IMR-90 (cell line): ENCODE results near the gene LHFPL6. TPM values are rescaled to one million over a fixed set of nuclear protein-coding genes. Genes with fewer than 3 reads are reported as not detected.

Experiments used
- ATAC-seq: fragments of 200-7000 bp; cut with Tn5 transposase; 2 replicates; pipeline ENCODE4 v1.9.1; 2020; ENCODE audit warnings: low read depth, mild to moderate bottlenecking, moderate library complexity
- BruUV-seq: library from RNA; stranded (reverse); fragments of 400-500 nt; replicated peaks from 2 replicates; lab custom pipeline; 2021; lab: Mats Ljungman, UMichigan
- CTCF ChIA-PET: fragments of 300-600 bp; formaldehyde crosslinking; extraction: SDS; loops from one replicate; lab custom pipeline; 2021; ENCODE audit warnings: antibody characterized with exemption; lab: Yijun Ruan, JAX
- POLR2A ChIA-PET: fragments of 300-600 bp; sonication (Branson Sonifier 250); formaldehyde crosslinking; loops from one replicate; lab custom pipeline; 2022; ENCODE audit warnings: antibody characterized with exemption; ENCODE audit not compliant: unreplicated experiment; lab: Charles Lee
- DNase-seq: peaks from one replicate; pipeline ENCODE4 v3.0.0; 2013
- H2AFZ ChIP-seq: replicated peaks from 2 replicates; pipeline ENCODE3; 2013; ENCODE audit warnings: low read length, mild to moderate bottlenecking; ENCODE audit not compliant: poor library complexity
- H2AK5ac ChIP-seq: 2 replicates; pipeline ENCODE4 v1.6.1; 2013; ENCODE audit warnings: low read depth, low read length, inconsistent platforms
- H2AK9ac ChIP-seq: replicated peaks from 2 replicates; pipeline ENCODE3; 2013; ENCODE audit warnings: mild to moderate bottlenecking, low read depth, low read length, moderate library complexity; ENCODE audit not compliant: poor library complexity
- H2BK120ac ChIP-seq: 2 replicates; pipeline ENCODE4 v1.6.1; 2013; ENCODE audit warnings: low read depth, low read length, inconsistent platforms
- H2BK15ac ChIP-seq: 3 replicates; pipeline ENCODE4 v1.6.1; 2013; ENCODE audit warnings: low read depth, low read length, inconsistent platforms
- H2BK20ac ChIP-seq: 2 replicates; pipeline ENCODE4 v1.6.1; 2013; ENCODE audit warnings: low read depth, mild to moderate bottlenecking, inconsistent platforms, low read length, moderate library complexity
- H2BK5ac ChIP-seq: 2 replicates; pipeline ENCODE4 v1.6.1; 2013; ENCODE audit warnings: mild to moderate bottlenecking, low read depth, low read length, inconsistent platforms; ENCODE audit not compliant: poor library complexity, severe bottlenecking
- H3K14ac ChIP-seq: replicated peaks from 2 replicates; pipeline ENCODE4 v1.6.1; 2013; ENCODE audit warnings: low read depth, low read length, inconsistent platforms
- H3K18ac ChIP-seq: 2 replicates; pipeline ENCODE4 v1.6.1; 2013; ENCODE audit warnings: low read depth, low read length, control low read depth
- H3K23ac ChIP-seq: 2 replicates; pipeline ENCODE4 v1.6.1; 2013; ENCODE audit warnings: low read depth, low read length, inconsistent platforms
- H3K27ac ChIP-seq: 2 replicates; pipeline ENCODE4 v1.5.1; 2013; ENCODE audit warnings: mild to moderate bottlenecking, control low read depth, low read length; ENCODE audit not compliant: insufficient read depth
- H3K27me3 ChIP-seq: 2 replicates; pipeline ENCODE4 v1.6.1; 2013; ENCODE audit warnings: low read length; ENCODE audit not compliant: control insufficient read depth, insufficient read depth
- H3K36me3 ChIP-seq: 2 replicates; pipeline ENCODE4 v1.6.1; 2013; ENCODE audit warnings: low read length, mixed read lengths; ENCODE audit not compliant: control insufficient read depth, insufficient read depth
- H3K4ac ChIP-seq: 2 replicates; pipeline ENCODE4 v1.6.1; 2013; ENCODE audit warnings: low read depth, low read length, inconsistent platforms
- H3K4me1 ChIP-seq: 2 replicates; pipeline ENCODE4 v1.6.1; 2013; ENCODE audit warnings: low read length, mixed read lengths; ENCODE audit not compliant: control insufficient read depth, insufficient read depth
- H3K4me2 ChIP-seq: 2 replicates; pipeline ENCODE4 v1.6.1; 2013; ENCODE audit warnings: low read depth, mild to moderate bottlenecking, control low read depth, low read length, moderate library complexity
- H3K4me3 ChIP-seq: 2 replicates; pipeline ENCODE4 v1.5.1; 2013; ENCODE audit warnings: low read depth, mild to moderate bottlenecking, control low read depth, low read length, moderate library complexity; ENCODE audit not compliant: insufficient read depth
- H3K56ac ChIP-seq: 2 replicates; pipeline ENCODE4 v1.6.1; 2013; ENCODE audit warnings: low read length, inconsistent platforms; ENCODE audit not compliant: insufficient read depth; ENCODE audit errors: extremely low read depth
- H3K79me1 ChIP-seq, 2 experiments: 2 replicates each; pipeline ENCODE4 v1.6.1; 2013; ENCODE audit warnings: low read length in 2 of 2, inconsistent platforms in 1 of 2, low read depth in 1 of 2
- H3K9ac ChIP-seq: 2 replicates; pipeline ENCODE4 v1.6.1; 2013; ENCODE audit warnings: low read depth, low read length, control low read depth
- H3K9me1 ChIP-seq: 2 replicates; pipeline ENCODE4 v1.6.1; 2013; ENCODE audit warnings: low read length, inconsistent platforms; ENCODE audit not compliant: insufficient read depth
- H3K9me3 ChIP-seq: 2 replicates; pipeline ENCODE4 v1.6.1; 2013; ENCODE audit warnings: low read length; ENCODE audit not compliant: control insufficient read depth, insufficient read depth
- H4K20me1 ChIP-seq: 2 replicates; pipeline ENCODE4 v1.6.1; 2013; ENCODE audit warnings: low read length, inconsistent platforms; ENCODE audit not compliant: insufficient read depth
- H4K5ac ChIP-seq: 2 replicates; pipeline ENCODE4 v1.6.1; 2013; ENCODE audit warnings: mild to moderate bottlenecking, low read depth, low read length, control low read depth
- H4K8ac ChIP-seq, 2 experiments: 2 replicates each; pipeline ENCODE4 v1.6.1; 2013; ENCODE audit warnings: low read depth in 2 of 2, low read length in 2 of 2, control low read depth in 1 of 2, inconsistent platforms in 1 of 2
- H4K91ac ChIP-seq: 2 replicates; pipeline ENCODE4 v1.6.1; 2013; ENCODE audit warnings: low read depth, low read length, inconsistent platforms; ENCODE audit not compliant: insufficient read depth
- CEBPB ChIP-seq: IDR thresholded peaks from 2 replicates; pipeline ENCODE4 v1.6.1; 2012; ENCODE audit warnings: low read depth, low read length, improper control_type of control experiment
- CTCF ChIP-seq: conservative IDR thresholded peaks from 2 replicates; pipeline ENCODE4 v1.5.1; 2012; ENCODE audit warnings: mild to moderate bottlenecking, low read depth, low read length, improper control_type of control experiment
- ELK1 ChIP-seq: fragments of 150-350 bp; IDR thresholded peaks from 2 replicates; pipeline ENCODE4 v1.6.1; 2016; ENCODE audit warnings: low read depth, mild to moderate bottlenecking, low read length, moderate library complexity, borderline replicate concordance
- POLR2A ChIP-seq: IDR thresholded peaks from 2 replicates; pipeline ENCODE4 v1.6.1; 2012; ENCODE audit warnings: mild to moderate bottlenecking, low read depth, low read length
- RFX5 ChIP-seq: IDR thresholded peaks from 2 replicates; pipeline ENCODE4 v1.8.0; 2012; ENCODE audit warnings: low read depth, mild to moderate bottlenecking, low read length, moderate library complexity
- SMC3 ChIP-seq: fragments of 150-350 bp; IDR thresholded peaks from 2 replicates; pipeline ENCODE4 v1.6.1; 2016; ENCODE audit warnings: low read depth, mild to moderate bottlenecking, antibody characterized with exemption, low read length, moderate library complexity
- USF2 ChIP-seq: fragments of 150-350 bp; IDR thresholded peaks from 2 replicates; pipeline ENCODE4 v1.6.1; 2017; ENCODE audit warnings: mild to moderate bottlenecking, antibody characterized with exemption, low read length, low read depth
- WGBS, 2 experiments: methylation state at CpG; one replicate each; pipeline versions ENCODE4 v1.1.5 to v1.1.7; 2013; ENCODE audit warnings: missing lambda C conversion rate in 2 of 2; ENCODE audit not compliant: insufficient read length in 1 of 2; ENCODE audit errors: extremely low coverage in 2 of 2; 5-methylcytosine and 5-hydroxymethylcytosine counted together
- dilution Hi-C: fragments of 300-500 bp; cut with HindIII; formaldehyde crosslinking; loops from one replicate; pipeline ENCODE4 v1.14.3; 2018; ENCODE audit warnings: low sequenced_read_pairs; ENCODE audit not compliant: unreplicated experiment
- in situ Hi-C: fragments of 300-500 bp; cut with MboI; formaldehyde crosslinking; loops from 3 replicates; pipeline ENCODE4 v1.14.3; 2019; ENCODE audit warnings: low sequenced_read_pairs, inconsistent platforms, mixed read lengths
- intact Hi-C: fragments of 100-400 bp; cut with micrococcal nuclease; formaldehyde crosslinking; loops from 2 replicates; pipeline ENCODE4 v1.10.0; 2022
- polyA plus RNA-seq, 3 experiments: library from polyadenylated mRNA; depleted of rRNA; stranded (reverse); fragments of >200 nt; gene quantifications; 2 replicates each; pipeline ENCODE4 v1.2.3, GENCODE V29; 2012; ENCODE audit warnings: low replicate concordance in 1 of 3
- total RNA-seq: library from RNA; depleted of rRNA; stranded (reverse); fragments of >200 nt; gene quantifications from 2 replicates; pipeline ENCODE4 v1.2.3, GENCODE V29; 2012

The LHFPL6 gene
- total and polyA plus RNA-seq, 2 of the 4 experiments (the other 2 are of a cell fraction) = 24.7 to 36.1 TPM

GRCh38 chr13:39385621-39386231 is 217.3 kb downstream of the LHFPL6 start:
- dilution Hi-C loops (no loop called here), in situ Hi-C loops (no loop called here), intact Hi-C loops (no loop called here)
- Histone ChIP-seq H3K4me1 (no peaks in the 10 kb centered on the region), H2AFZ (no peak overlapping the region), H3K14ac (no peak overlapping the region), H3K9me1 (peaks cover 4% of the 10 kb centered on the region; the same call in 1 of the 2 replicates), H3K27ac (no peak overlapping the region), H3K4me2 (no peak overlapping the region), H4K8ac (no peak overlapping the region), H3K4ac (no peak overlapping the region), H2BK120ac (no peak overlapping the region), H3K18ac (no peak overlapping the region), H3K9me3 (no peaks in the 10 kb centered on the region), H3K23ac (no peak overlapping the region), H3K4me3 (no peak overlapping the region), H4K91ac (no peak overlapping the region), H2AK9ac (no peak overlapping the region), H2AK5ac (no peak overlapping the region), H4K5ac (no peak overlapping the region), H3K9ac (no peak overlapping the region), H2BK15ac (no peak overlapping the region), H3K79me1 (peaks cover 10 to 15% of the 10 kb centered on the region in 2 experiments; a peak in 3 of 4 replicates), H3K56ac (no peak overlapping the region), H2BK20ac (no peak overlapping the region), H2BK5ac (no peak overlapping the region), H4K20me1 (peaks cover 3% of the 10 kb centered on the region), H3K27me3 (no peaks in the 10 kb centered on the region), H3K36me3 (no peaks in the 10 kb centered on the region)
- POLR2A ChIA-PET = no interaction called here
- no peak for ATAC-seq
- DNase-seq = peak; percentile 15
- TF ChIP-seq CEBPB = no peak
- TF ChIP-seq RFX5 = no peak
- TF ChIP-seq USF2 = no peak
- TF ChIP-seq POLR2A = no peak
- no peak for TF ChIP-seq SMC3
- TF ChIP-seq CTCF = no peak
- no peak for TF ChIP-seq ELK1
- CTCF ChIA-PET = interaction anchor here (0.5 kb wide), 1 partner anchor 44 kb away, joined by 3 read pairs; no protein-coding TSS in a partner anchor
- BruUV-seq = no TSS peak
- WGBS, 2 experiments = no CpG with 5 or more reads among the region's 3 CpGs
